ENCODE measurements around the gene GPR161. TPM values are rescaled to one million over a fixed set of nuclear protein-coding genes. Genes with fewer than 3 reads are reported as not detected.
A peak's percentile ranks its signal among the peaks of the same experiment; 100 is the strongest.

Gene GPR161
- total RNA-seq, 3 donors from 2014 or later: 0.16 to 0.27 (median 0.20) TPM

DNA sequence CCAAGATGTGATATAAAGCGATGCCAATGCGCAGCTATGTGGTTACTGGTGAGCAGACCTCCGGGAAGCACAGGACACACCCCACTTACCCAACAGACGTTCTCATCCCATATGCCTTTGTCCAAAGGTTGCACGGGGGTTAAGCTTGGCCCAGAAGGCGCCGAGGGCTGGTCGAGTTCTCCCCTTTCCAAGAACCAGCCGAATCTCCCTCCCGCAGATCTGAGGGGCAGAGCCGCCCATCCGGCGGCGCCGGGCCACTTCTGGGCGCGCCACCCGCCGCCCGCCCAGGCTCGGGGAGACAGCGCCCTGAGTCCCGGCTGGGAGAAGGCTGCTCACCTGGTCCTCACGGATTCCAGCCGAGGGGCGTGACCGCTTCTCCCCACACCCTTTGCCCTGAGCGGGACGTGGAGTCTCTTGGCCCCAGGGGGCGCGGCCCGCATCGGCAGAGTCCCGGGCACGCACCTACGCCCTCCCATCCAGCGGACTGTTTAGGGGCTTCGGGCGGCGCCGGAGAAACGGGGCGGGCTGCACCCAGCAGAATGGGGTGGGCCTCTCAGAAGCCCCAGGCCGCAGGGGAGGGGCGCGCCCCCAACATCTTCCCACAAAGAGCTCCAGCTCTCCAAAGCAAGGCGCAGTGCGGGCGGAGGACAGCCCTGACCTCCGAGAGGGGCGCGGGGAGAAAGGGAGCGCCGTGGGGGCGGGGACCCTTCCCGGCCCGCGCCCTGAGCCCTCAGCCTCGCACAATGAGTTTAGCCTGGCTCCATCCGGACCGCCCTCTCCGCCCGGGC lies 615 bp downstream of the GPR161 start:
- no peaks in the 10 kb centered on the region for H3K9me3 Mint-ChIP-seq
- ATAC-seq (peak; percentile 36 to 55), DNase-seq (no peak)
- H3K36me3 Mint-ChIP-seq (ENCODE audit: insufficient read depth): no peaks in the 10 kb centered on the region
- H3K4me3 Mint-ChIP-seq: peak overlapping the region; percentile 79
- H3K4me1 Mint-ChIP-seq (ENCODE audit: low read depth): peaks cover 27% of the 10 kb centered on the region
- peaks cover 44% of the 10 kb centered on the region for H3K27me3 Mint-ChIP-seq (ENCODE audit: low read depth)

- no peaks in the 10 kb centered on the region for H3K36me3 Mint-ChIP-seq (ENCODE audit: insufficient read depth)
- ATAC-seq: no peak
- H3K27me3 Mint-ChIP-seq (ENCODE audit: low read depth): peaks cover 51% of the 10 kb centered on the region
- peaks cover 27% of the 10 kb centered on the region for H3K4me1 Mint-ChIP-seq (ENCODE audit: low read depth)
- no peaks in the 10 kb centered on the region for H3K9me3 Mint-ChIP-seq
- peak overlapping the region; percentile 79 for H3K4me3 Mint-ChIP-seq
- DNase-seq: no peak
Observed at GRCh38 chr1:168135116-168135920, 1.4 kb downstream of the GPR161 start.

DNA sequence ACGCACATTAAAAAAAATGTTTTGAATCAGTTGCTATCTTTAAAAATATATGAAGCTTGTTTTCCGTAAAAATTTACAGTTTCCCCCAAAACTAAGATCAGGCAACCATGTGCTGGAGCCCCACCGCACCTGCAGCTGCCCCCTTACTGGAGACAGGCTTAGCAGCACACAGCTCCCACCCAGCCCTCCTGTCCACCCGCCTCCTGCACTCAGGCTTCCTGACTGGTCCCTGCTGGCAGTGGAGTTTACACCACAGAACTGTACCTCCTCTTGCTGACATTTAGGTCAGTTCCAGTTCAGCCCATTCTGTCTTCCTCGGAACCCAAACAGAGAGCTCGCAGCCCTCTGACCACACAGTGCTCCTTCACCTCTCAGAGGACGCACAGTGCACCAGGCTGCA lies 2.1 kb downstream of the GPR161 start:
- no peak for ATAC-seq
- Mint-ChIP-seq H3K4me3 (no peak overlapping the region), H3K27me3 (ENCODE audit: low read depth) (peaks cover 56% of the 10 kb centered on the region), H3K9me3 (no peaks in the 10 kb centered on the region), H3K4me1 (ENCODE audit: low read depth) (peaks cover 27% of the 10 kb centered on the region), H3K36me3 (ENCODE audit: insufficient read depth) (no peaks in the 10 kb centered on the region)
- no peak for DNase-seq

- ATAC-seq: no peak
- Mint-ChIP-seq H3K4me3 (no peak overlapping the region), H3K9me3 (no peaks in the 10 kb centered on the region), H3K27me3 (ENCODE audit: low read depth) (peaks cover 57% of the 10 kb centered on the region), H3K36me3 (ENCODE audit: insufficient read depth) (no peaks in the 10 kb centered on the region), H3K4me1 (ENCODE audit: low read depth) (peaks cover 27% of the 10 kb centered on the region)
- DNase-seq: no peak
Observed at GRCh38 chr1:168134132-168134531, 2.6 kb downstream of the GPR161 start.

- H3K36me3 Mint-ChIP-seq (ENCODE audit: insufficient read depth): no peaks in the 10 kb centered on the region
- no peak overlapping the region for H3K4me3 Mint-ChIP-seq
- DNase-seq (no peak), ATAC-seq (no peak)
- peaks cover 56% of the 10 kb centered on the region for H3K27me3 Mint-ChIP-seq (ENCODE audit: low read depth)
- H3K9me3 Mint-ChIP-seq: peaks cover 4% of the 10 kb centered on the region
- peaks cover under 1% of the 10 kb centered on the region for H3K4me1 Mint-ChIP-seq (ENCODE audit: low read depth)
Observed at GRCh38 chr1:168129933-168130332, 6.8 kb downstream of the GPR161 start.

DNA sequence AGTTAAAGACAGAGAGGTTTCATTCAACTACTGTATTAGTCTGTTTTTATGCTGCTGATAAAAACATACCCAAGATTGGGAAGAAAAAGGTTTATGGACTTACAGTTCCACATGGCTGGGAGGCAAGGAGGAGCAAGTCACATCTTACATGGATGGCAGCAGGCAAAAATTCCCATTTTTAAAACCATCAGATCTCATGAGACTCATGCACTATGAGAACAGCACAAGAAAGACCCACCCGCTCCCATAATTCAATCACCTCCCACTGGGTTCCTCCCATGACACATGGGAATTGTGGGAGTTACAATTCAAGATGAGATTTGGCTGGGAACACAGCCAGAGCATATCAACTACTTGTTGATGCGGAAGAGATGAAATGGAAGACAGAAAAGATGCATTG lies 9.2 kb downstream of the GPR161 start:
- H3K27me3 Mint-ChIP-seq (ENCODE audit: low read depth): peaks cover 52% of the 10 kb centered on the region

DNA sequence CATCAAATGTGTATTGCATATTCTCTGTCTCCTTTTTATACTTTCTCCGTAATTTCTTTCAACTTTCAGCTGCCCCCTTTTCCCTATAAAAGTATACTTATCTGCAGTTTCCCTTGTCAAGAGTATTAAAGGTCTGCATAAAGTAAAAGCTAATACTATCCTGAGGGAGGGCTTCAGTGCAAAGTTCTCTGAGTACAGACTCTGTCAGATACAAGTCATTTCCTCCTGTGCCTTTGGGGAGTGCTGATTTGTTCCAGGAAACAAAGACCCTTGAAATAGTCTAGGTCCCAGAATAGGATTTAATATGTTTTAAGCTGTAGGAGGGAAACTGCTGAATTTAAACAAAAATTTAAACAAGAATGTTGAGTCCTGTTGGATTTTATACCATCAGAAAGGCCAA lies 11.7 kb downstream of the GPR161 start:
- H3K4me1 Mint-ChIP-seq (ENCODE audit: low read depth): no peaks in the 10 kb centered on the region
- no peak for ATAC-seq
- H3K9me3 Mint-ChIP-seq: peaks cover 4% of the 10 kb centered on the region
- DNase-seq: no peak
- no peaks in the 10 kb centered on the region for H3K36me3 Mint-ChIP-seq (ENCODE audit: insufficient read depth)
- no peak overlapping the region for H3K4me3 Mint-ChIP-seq
- peaks cover 37% of the 10 kb centered on the region for H3K27me3 Mint-ChIP-seq (ENCODE audit: low read depth)

More for the DNA sequence above, 9.2 kb downstream of the GPR161 start:
- DNase-seq: no peak
- ATAC-seq: no peak
- Mint-ChIP-seq H3K4me1 (ENCODE audit: low read depth) (no peaks in the 10 kb centered on the region), H3K9me3 (peaks cover 4% of the 10 kb centered on the region), H3K36me3 (ENCODE audit: insufficient read depth) (no peaks in the 10 kb centered on the region), H3K4me3 (no peak overlapping the region)

DNA sequence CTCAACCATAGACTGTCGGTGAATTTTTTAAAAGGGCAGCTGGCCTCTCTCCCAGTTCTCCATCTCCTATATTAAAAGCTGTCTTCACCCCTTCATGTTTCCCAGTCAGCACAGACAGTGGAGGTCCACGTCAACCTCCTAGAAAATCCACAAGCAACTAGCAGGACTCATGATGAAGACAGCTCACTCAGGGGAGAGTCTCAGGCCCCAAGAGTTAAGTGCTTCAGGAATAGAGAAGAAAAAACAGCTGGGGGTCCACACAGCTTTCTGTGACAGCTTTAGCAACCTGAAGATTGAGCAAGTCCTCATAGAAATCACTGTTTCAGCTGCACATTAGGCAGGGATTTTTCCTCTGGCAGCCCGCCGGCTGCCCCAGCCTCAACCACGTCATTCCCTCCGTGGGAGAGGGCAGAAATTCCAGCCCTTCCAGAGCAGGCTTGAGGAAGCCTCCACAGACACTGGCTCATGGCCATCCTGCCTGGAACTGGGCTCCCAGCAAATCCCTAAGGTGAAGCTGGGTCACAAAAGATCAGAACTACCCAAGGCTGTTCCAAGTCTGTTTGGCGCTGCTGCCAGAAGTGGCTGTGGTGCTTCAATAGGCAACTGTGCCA lies 15.2 kb downstream of the GPR161 start:
- Mint-ChIP-seq H3K4me1 (ENCODE audit: low read depth) (no peaks in the 10 kb centered on the region), H3K9me3 (no peaks in the 10 kb centered on the region), H3K4me3 (no peak overlapping the region), H3K27me3 (ENCODE audit: low read depth) (peaks cover 28% of the 10 kb centered on the region), H3K36me3 (ENCODE audit: insufficient read depth) (no peaks in the 10 kb centered on the region)
- ATAC-seq: no peak
- DNase-seq: no peak

GRCh38 chr1:168119750-168120149 lies 17.0 kb downstream of the GPR161 start:
- H3K36me3 Mint-ChIP-seq (ENCODE audit: insufficient read depth): no peaks in the 10 kb centered on the region
- H3K27me3 Mint-ChIP-seq (ENCODE audit: low read depth): peaks cover 21% of the 10 kb centered on the region
- ATAC-seq: no peak
- no peaks in the 10 kb centered on the region for H3K9me3 Mint-ChIP-seq
- H3K4me3 Mint-ChIP-seq: no peak overlapping the region
- DNase-seq: no peak
- H3K4me1 Mint-ChIP-seq (ENCODE audit: low read depth): no peaks in the 10 kb centered on the region

- Mint-ChIP-seq H3K9me3 (no peaks in the 10 kb centered on the region), H3K36me3 (ENCODE audit: insufficient read depth) (no peaks in the 10 kb centered on the region)
- no peak for ATAC-seq
Observed at GRCh38 chr1:168116327-168116799, 20.4 kb downstream of the GPR161 start.

GRCh38 chr1:168114845-168115244 lies 21.9 kb downstream of the GPR161 start:
- Mint-ChIP-seq H3K4me3 (no peak overlapping the region), H3K36me3 (ENCODE audit: insufficient read depth) (no peaks in the 10 kb centered on the region), H3K4me1 (ENCODE audit: low read depth) (peaks cover 3% of the 10 kb centered on the region), H3K9me3 (no peaks in the 10 kb centered on the region), H3K27me3 (ENCODE audit: low read depth) (peaks cover 4% of the 10 kb centered on the region)
- no peak for ATAC-seq
- DNase-seq: no peak

More at GRCh38 chr1:168116327-168116799, 20.4 kb downstream of the GPR161 start:
- DNase-seq: no peak
- H3K4me1 Mint-ChIP-seq (ENCODE audit: low read depth): peaks cover 3% of the 10 kb centered on the region
- peaks cover 6% of the 10 kb centered on the region for H3K27me3 Mint-ChIP-seq (ENCODE audit: low read depth)
- no peak overlapping the region for H3K4me3 Mint-ChIP-seq

DNA sequence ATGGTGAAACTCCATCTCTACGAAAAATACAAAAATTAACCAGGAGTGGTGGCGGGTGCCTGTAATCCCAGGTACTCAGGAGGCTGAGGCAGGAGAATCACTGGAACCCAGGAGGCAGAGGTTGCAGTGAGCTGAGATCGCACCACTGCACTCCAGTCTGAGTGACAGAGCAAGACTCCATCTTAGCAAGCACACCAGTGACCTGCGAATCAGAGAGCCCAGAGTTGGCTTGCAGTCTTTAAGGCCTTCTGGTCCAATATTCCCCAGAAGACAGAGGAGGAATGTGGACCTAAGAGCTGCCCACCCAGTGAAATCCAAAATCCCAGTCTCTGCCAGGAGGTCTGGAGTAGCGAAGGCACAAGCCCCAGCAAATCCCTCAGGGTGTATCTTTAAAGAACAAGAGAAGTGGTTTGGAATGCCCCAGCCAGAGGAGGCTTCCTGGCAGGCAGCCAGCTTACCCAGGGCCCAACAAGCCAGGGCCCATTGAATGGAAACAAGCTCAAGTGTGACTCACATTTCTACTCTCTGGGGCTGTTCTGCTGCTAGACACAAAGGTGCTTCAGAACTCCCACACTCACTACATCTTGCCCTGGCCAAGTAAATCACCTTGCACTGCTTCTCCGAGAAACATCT lies 23.9 kb downstream of the GPR161 start:
- Mint-ChIP-seq H3K36me3 (ENCODE audit: insufficient read depth) (no peaks in the 10 kb centered on the region), H3K9me3 (no peaks in the 10 kb centered on the region), H3K27me3 (ENCODE audit: low read depth) (peaks cover 2% of the 10 kb centered on the region), H3K4me1 (ENCODE audit: low read depth) (peaks cover 3% of the 10 kb centered on the region), H3K4me3 (no peak overlapping the region)
- DNase-seq (peak; percentile 40), ATAC-seq (peak; percentile 75 to 81)

- ATAC-seq: no peak
Observed at GRCh38 chr1:168110896-168111545, 25.7 kb downstream of the GPR161 start.

GRCh38 chr1:168106274-168106673 lies 30.5 kb downstream of the GPR161 start:
- Mint-ChIP-seq H3K27me3 (ENCODE audit: low read depth) (no peaks in the 10 kb centered on the region), H3K36me3 (ENCODE audit: insufficient read depth) (no peaks in the 10 kb centered on the region), H3K4me1 (ENCODE audit: low read depth) (no peaks in the 10 kb centered on the region), H3K4me3 (no peak overlapping the region), H3K9me3 (no peaks in the 10 kb centered on the region)
- ATAC-seq: no peak
- DNase-seq: no peak

More at GRCh38 chr1:168110896-168111545, 25.7 kb downstream of the GPR161 start:
- Mint-ChIP-seq H3K9me3 (no peaks in the 10 kb centered on the region), H3K27me3 (ENCODE audit: low read depth) (no peaks in the 10 kb centered on the region), H3K4me3 (no peak overlapping the region), H3K4me1 (ENCODE audit: low read depth) (peaks cover 3% of the 10 kb centered on the region), H3K36me3 (ENCODE audit: insufficient read depth) (no peaks in the 10 kb centered on the region)
- DNase-seq: no peak
